HG02840 (cell line): ENCODE data around the gene NECAB2.
"Not testable (repeated sequence)": the region's sequence is repeated elsewhere in the genome, so short reads cannot be mapped to it uniquely, and the experiment has no call there.

Source experiments
- ATAC-seq: cut with Tn5 transposase; IDR thresholded peaks from one replicate; pipeline ENCODE4 v1.9.1; 2021; ENCODE audit warnings: mild to moderate bottlenecking, moderate library complexity, moderate number of reproducible peaks; ENCODE audit not compliant: unreplicated experiment, low FRiP score

Gene NECAB2

GRCh38 chr16:83935858-83936255 is 32.2 kb upstream of the NECAB2 start:
- ATAC-seq = no peak

GRCh38 chr16:83936581-83937165 is 31.4 kb upstream of the NECAB2 start:
- no peak for ATAC-seq

GRCh38 chr16:83937267-83937666 is 30.8 kb upstream of the NECAB2 start:
- ATAC-seq = no peak

DNA sequence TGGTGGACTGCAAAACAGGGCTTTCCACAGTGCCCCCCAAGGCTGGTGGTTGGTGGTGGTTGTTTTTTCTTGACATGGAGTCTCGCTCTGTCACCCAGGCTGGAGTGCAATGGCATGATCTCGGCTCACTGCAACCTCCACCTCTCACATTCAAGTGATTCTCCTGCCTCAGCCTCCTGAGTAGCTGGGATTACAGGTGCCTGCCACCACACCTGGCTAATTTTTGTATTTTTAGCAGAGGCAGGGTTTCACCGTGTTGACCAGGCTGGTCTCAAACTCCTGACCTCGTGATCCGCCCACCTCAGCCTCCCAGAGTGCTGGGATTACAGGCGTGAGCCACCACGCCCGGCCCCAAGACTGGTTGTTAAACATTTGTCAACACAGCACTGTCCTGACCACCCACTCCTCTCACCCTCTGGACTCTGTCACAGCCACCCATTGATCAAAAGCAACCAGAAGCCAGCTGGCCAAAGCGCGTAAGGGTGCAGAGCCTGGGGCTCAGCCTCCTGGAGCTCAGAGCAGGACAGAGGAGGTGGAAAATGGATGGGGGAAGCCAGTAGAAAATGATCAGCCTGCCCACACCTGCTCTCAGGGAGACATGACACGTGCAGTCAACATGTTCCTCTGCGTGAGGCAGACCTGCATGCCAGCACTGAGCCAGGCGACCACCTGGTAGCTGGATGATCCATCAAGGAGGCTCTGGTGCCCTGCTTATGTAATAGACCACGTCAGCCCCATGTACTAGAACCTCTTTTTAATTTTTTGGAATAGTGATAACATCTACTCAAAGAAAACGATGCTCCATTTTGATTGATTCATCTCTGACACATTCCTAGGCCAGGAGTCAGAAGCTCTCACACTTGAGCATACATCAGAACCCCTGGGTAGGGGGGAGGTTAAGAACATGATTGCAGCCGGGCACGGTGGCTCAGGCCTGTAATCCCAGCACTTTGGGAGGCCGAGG is 29.8 kb upstream of the NECAB2 start:
- no peak for ATAC-seq

DNA sequence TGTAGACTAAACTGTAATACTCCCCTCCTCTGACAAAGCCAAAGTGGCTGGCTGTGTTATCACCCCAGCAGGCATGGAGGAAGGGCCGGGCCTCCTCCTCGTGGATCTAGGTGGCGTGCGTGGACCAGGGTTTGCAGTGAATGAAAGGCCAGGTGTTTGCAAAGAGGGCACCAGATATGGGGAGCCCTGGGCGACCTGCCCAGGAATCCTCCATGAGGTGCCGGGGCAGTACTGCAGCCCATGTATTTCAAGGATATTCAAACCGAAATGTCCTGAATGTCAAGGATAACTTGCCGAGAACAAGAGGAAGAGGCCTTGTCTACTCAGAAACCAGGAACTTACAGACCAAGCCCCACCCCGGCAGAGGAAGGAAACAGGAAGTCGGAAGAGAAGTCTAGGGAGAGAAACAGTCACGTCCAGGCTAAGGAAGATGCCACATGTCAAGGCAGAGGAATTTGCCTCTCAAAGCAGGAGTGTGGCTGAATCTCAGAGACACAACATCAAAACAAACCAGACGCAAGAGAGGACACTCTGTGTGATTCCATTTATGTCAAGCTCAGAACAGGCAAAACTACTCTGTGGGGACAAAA is 28.7 kb upstream of the NECAB2 start:
- no peak for ATAC-seq

DNA sequence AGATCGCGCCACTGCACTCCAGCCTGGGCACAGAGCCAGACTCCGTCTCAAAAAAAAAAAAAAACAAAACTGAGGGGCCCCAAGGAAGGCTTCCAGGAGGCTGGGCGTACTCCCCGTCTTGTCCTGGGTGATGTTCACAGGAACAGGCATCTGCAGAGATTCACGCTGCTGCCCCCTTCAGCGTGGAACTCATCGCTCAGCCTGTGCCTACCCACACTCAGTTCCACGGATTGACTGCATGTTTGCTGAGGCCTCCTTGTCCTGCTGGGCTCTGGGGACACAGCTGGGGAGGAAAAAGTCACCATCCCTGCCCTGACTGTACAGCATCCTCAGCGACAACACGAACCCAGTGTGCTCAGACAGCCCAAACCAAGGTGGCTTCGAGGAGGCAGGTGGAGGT is 27.9 kb upstream of the NECAB2 start:
- no peak for ATAC-seq

GRCh38 chr16:83940630-83941378 is 27.2 kb upstream of the NECAB2 start:
- no peak for ATAC-seq

DNA sequence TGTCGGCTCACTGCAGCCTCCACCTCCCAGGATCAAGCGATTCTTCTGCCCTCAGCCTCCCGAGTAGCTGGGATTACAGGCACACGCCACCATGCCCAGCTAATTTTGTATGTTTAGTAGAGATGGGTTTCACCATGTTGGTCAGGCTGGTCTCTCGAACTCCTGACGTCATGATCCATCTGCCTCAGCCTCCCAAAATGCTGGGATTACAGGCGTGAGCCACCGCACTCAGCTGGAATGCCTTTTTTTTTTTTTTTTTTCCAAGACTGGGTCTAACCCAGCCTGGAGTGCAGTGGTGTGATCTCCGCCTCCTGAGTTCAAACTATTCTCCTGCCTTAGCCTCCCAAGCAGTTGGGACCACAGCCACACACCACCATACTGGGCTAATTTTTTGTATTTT is 26.5 kb upstream of the NECAB2 start:
- not testable (repeated sequence) for ATAC-seq

DNA sequence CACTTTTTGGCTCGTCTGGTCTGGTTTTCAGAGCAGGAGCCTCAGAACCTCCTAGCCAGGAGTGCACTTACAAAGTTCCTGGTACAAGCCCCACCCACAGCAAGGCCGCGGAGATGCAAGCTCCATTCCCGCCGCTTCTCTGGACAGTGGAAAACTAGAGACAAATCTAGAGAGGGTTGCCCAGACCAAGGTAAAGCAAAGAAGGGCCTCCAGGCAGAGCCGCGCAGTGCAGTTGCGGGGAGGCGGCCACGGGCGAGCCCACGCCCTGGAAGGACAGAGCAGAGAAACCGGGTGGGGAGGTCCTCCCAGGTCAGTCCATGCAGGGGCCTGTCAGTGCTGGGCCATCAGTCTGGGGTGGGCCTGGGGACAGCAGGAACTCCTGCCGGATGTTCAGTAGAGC is 26.0 kb upstream of the NECAB2 start:
- ATAC-seq = no peak

- ATAC-seq = no peak
These were observed 25.1 kb upstream of the NECAB2 start for GRCh38 chr16:83942815-83943515.

- ATAC-seq = no peak
These were observed 24.5 kb upstream of the NECAB2 start for GRCh38 chr16:83943516-83944050.

GRCh38 chr16:83945587-83945986 is 22.5 kb upstream of the NECAB2 start:
- no peak for ATAC-seq

DNA sequence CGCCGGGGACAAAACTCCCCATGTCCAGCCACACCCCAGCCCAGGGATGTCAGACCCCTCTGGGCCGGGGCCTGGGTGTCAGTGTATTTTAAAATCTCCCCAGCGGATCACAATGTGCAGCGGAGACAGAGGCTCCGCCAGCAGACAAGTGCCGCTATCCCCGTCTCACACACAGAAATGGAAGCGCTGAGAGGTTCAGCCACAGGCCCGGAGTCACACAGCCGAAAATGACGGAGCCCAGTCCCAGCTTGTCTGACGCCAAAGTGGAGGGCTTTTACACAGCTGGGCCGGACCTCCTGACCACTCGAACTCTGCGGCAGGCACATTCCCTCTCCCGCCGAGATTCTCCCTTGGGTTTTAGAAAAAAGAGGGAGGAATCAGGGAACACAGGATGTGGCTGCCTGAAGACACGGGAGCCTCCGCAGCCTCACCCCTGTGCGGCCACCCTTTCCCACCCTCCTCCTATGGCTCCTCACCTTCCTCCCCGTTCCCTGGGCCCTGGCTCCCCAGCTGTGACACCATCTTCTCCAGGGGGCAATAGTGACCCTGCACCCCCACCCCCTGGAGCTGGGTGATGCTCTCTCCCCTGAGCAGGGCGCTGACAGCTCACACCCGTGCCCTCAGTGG is 21.8 kb upstream of the NECAB2 start:
- ATAC-seq = no peak

- no peak for ATAC-seq
These were observed 21.1 kb upstream of the NECAB2 start for GRCh38 chr16:83946781-83947566.

GRCh38 chr16:83947642-83948234 is 20.3 kb upstream of the NECAB2 start:
- no peak for ATAC-seq

DNA sequence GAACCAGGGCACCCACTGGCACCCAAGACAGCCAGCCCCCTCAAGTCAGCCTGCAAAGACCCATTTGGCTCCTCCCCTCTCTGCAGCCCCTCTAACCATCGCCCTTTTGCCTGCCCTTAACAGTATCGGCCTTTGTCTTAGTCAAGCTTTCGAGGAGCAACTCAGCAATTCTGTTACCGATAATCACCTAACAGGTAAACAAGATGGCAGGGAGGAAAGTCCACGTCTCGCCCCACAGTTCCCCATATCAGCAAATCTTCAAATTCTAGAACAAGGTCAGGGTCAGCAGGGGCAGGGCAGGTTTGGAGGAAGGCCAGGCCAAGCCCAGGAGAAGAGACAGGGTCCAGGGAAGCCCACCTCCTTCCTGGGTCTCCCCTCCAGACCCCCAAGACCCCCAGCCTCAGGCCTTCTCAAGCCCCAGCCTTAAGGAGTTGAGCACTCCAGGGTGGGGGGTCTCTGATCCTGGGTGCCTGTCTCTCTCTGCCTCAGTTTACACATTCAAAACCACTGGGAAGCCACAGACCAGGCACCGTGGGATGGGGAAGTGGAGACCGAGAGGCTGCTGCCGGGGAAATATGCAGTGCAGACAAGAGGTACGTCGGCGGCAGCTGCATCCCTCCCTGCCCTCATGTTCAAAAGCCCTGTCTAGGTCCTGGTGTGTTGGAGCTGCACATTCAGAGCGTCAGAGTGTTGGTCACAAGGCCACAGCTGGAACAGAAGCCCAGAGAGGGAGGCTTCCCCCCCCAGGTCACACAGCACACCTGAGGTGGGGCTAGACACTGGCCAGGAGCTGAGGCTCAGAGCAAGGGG is 18.9 kb upstream of the NECAB2 start:
- no peak for ATAC-seq

- ATAC-seq = no peak
These were observed 18.4 kb upstream of the NECAB2 start for GRCh38 chr16:83949724-83950001.
